GM04503 (cell line): ENCODE measurements around the gene MYO1B.

Experiments
- DNase-seq: peaks from one replicate; pipeline ENCODE4 v3.0.0-alpha.2; 2012; ENCODE audit warnings: low read depth

MYO1B gene

DNA sequence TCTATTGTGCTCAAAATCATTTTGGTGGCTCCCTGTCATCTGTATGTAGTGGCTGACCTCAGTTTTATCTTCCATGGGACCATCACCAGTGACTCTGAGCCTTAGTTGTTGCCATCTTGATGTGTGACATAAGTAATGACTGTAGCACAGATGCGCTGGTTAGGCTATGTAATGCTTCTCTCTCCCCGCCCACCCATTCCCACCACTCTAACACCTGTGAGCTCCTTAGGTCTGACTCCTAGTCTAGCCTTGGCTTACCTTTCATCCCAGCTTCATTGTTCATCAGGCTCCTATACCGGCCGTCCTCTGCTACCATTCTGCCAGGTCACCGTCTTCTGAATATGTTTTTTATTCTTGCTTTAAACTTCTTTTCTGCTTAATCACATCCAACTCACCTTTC lies 17.2 kb downstream of the MYO1B start:
- no peak for DNase-seq

DNA sequence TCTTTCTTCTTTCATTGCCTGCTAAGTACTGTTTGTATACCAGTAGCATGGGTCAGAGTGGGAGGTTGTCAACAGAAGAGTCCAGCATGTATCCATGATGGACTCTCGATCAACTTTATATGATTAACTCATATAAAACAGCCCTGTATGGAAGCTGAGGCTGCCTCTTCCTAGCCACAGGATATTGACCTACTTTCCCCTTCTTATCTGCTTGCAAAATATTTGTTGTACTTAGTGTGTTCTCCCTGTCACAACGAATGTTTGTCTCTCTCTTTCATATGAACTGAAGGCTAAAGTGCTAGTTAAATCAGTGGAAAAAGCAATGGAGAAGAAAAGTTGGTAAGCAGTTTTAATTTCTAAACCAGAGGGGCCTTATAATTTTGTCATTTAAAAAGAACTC lies 17.8 kb downstream of the MYO1B start:
- no peak for DNase-seq

DNA sequence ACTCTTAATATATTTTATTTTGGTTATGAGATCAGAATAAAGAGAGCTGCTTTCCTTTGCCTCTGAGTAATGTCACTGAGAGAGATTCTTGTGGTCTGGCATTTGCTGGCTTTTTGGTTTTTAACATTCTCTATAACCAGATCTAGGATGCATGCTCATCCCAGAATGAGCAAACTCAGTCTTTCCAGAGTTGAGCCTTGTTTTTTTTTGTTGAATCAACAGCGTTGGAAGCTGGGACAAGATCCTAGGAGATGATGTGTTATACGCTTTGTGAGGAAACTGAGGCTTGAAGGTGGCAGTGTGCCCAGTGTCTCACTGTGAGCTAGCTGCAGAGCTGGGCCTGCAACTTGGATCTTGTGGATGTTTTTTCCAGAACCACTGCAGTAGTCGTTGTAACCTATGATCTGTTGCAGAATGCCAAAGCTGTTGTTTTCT lies 19.5 kb downstream of the MYO1B start:
- peak; percentile 87 for DNase-seq

DNA sequence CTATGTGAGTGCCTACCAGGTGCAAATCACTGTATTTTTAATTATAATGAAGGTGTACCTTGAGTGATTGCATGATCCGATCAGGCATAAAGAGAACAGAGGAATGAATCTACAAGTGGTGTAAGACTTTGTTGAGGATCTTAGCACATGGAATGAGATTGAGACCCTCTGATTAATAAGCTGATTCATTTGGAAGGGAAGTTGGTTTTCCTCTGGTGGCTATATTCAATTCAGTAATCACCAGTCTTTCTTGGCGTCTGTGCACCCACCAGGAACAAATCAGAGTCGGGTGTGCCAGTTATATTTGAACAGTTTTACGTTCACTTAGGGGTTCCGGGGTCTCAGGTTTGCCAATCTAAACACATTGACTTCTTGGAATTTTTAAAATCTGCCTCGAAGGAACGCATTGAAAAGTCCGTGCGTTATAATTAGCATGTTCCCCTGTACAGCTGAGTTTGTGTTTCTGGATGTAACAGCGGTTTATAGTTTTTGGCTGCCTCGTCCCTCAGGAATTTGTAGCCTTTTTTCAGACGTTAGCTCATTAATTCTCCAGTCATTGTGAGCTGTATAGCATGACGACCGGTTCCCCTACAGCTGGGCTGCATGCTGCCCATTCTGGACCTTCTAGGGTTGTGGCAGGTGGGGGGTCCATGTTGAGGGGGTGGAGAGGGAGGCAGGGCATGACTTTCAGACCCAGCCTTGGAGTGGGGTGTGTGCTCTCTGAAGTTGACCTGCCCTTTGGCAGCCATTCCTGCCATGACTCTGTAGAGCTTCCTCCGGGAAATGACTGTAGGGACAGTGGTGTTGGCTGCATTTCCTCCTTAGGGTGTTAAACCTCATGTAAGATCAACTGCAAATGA lies 20.3 kb downstream of the MYO1B start:
- peak; percentile 62 for DNase-seq

DNA sequence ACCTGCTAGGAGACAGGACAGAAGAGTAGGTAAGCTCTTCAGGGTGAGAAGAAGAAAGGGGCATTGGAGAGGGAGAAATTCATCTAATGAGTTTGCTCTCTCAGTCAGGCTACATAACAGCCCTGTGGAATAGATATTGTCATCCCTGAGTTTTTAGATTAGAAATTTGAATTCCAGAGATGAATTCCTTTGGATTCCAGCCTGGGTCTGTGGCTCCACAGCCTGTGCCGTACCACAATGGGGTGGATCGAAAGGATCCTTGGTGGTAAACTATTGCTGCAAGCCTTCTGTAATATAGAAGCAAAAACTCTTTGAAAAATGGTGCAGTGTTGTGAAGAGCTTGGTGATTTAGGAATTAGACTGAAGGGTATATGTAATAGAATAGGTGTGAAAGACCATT lies 21.0 kb downstream of the MYO1B start:
- DNase-seq, result no peak

- no peak for DNase-seq
These were observed 23.4 kb downstream of the MYO1B start for GRCh38 chr2:191268596-191268995.

DNA sequence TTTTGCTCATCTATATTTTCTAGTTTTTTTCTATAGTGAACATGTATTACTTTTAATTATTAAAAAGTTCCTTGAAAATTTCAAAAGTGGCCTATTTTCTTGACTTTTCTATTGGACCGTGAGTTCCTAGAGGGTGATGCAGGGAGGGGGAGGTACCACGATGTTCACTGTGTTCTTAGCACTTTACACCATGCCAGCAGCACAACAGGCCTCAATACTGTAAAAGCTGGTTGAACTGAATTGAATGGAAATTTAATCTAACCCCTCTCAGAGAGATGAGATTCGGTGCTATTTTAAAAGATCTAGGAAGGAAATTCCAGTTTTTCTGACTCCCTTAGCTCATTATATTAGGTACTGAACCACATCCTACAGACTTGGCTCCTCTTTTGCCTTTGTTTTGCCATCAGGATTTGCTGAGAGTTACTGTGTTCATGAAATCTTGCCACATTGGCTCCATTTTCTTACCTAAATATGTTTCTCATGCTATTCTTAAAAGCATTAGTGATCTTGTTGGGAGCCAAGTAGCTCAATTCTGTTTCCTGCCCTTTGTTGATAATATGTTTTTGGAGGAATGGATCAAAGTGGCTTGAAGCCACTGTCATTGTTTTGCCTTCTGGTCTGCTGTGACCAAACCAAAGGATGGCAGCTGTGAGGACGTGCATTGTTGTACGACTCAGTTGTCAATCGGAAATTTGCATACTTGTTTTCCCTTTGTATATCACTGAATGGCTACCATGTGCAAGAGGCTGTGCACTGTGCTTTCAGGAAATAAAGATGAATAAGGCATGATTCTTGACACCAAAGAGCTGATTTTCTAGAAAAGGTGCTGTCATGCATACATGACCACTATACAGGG lies 25.3 kb downstream of the MYO1B start:
- no peak for DNase-seq

GRCh38 chr2:191272064-191272463 lies 26.9 kb downstream of the MYO1B start:
- no peak for DNase-seq

DNA sequence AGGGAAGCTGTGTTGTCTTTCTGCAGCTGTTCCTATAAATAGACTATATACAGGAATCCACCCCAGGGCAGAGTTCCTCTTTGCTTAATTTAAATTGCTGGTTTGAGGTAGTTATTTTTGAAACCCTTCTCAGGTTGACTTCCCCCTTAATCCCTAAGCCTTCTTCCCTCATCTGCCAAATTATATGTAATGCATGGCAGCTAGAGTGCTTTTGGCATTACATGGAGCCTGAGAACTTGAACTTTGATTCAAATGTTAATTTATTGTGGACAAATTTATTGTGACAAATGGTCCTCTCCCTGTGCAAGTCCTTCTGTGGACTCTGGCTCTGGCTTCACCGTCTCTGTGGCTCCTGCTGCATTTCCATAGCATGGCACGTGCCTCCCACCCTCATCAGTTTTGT lies 29.2 kb downstream of the MYO1B start:
- no peak for DNase-seq

DNA sequence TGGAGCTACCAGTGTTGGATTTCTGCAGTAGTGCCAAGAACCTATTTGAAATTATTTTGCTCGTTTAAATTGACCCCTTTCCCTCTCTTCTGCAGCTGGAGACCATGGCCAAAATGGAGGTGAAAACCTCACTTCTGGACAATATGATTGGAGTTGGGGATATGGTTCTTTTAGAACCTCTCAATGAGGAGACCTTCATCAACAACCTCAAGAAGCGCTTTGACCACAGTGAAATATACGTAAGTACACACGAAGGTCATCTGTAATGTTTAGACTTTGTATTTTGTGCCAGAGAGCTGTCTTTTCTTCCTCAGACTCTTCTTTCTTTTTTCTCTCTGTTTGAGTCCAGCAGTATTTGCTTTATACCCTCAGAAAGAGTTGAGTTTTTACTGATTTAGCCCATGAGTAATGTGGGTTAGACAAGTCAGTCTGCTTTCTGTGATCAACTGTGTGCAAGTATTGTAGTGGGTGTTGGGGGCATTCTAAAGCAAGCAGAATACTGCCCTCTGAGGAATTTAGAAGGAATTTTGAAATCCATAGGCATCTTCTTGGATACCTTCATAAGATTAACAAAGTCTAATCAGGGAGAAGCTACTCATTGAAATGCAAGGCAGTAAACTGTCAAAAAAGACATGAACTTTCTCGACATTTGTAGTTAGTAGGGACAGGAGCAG lies 31.7 kb downstream of the MYO1B start:
- no peak for DNase-seq

DNA sequence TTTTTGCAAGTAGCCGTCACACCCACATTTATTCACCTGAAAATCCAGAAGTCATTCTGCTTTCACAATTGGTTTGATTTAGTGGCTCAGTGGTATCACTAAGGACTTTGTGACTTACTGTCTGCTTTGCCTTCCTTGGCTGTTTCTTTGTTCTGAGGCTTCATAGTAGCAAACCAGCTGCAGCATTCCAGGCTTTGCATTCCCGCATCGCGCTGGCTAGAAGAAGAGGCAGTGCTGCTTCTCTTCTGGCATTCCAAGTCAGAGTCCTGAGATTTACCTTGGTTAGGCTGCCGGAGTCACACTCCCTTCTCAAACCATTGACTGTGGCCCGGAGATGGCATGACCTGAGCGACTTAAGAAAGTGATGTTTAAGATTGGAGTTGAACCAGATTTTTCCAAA lies 35.1 kb downstream of the MYO1B start:
- no peak for DNase-seq

DNA sequence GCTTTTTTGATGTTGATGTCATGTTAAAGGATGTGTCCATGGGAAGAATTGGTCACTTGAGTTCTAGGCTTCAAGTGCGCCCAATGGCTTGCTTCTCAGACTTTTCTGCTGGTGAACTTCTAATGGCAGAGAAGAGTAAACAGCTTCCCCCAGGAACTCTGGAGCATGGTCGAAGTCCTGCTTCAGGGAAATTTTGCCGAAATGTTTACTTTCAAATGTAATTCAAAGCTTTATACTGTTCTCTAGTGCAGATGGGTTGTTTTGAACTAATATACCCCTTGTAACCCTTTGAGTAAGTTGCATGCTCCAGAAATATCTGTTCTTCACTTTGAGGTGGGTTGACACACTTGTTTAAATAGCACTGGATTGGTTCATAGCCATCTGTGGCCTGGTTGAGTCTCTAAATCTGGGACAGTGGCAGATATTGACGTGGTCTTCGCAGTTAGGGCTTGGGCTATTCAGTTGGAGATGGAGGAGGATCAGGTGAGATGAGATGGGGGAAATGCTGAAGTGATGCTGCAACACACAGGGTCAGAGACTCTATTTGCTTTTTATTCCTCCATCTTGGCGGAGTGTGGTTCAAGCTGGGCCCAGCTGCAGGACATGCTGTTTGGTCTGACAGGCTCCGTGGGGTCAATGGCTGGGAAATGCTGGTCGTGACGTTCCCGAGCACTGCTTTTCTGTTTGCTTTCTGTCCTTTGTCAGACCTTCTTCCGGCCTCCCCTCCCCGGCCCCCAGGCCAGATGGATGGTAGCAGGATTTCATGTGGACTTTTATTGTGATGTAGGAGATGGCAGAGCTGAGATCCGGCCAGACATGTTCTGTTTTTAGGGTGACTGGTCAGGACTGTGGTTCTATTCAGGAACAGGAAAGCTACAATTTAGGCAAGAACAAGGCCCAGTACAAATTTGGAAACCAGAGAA lies 35.9 kb downstream of the MYO1B start:
- DNase-seq, result no peak

DNA sequence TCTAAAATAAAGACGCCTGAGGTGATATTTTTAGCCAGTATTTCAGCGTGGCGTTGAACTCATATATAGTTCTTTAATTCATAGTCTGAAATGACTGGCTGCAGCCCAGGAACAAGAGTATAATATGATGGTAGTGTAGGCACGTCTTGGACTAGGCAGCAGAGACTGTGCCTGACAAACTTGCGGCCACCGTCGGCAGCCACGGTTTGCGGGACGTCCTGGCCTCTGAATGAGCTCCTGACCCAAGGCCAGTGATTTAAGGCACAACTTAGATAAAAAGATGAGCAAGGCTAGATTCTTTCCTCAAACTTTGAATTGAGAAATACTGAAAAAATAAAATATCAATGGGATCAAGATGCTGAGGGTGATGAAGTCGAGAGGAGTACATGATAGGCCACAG lies 40.0 kb downstream of the MYO1B start:
- DNase-seq, result no peak

DNA sequence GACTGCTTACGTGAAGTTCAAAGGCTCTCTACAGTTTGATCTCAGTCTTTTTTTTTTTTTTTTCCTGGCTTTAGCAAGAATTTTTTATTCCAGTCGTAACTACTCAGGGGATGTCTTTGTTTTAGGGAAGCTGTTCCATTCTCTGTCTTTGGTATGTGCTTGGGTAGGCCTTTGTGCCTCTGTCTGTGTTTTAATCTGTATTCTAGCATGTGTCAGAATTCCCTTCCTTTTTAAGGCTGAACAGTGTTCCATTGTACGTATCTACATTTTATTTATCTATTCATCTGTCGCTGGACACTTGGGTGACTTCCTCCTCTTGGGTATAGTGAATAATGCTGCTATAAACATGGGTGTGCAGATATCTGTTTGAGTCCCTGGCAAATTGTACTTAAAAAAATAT lies 42.6 kb downstream of the MYO1B start:
- no peak for DNase-seq

- no peak for DNase-seq
These were observed 43.8 kb downstream of the MYO1B start for GRCh38 chr2:191289049-191289448.

GRCh38 chr2:191291471-191291870 lies 46.3 kb downstream of the MYO1B start:
- DNase-seq, result no peak

DNA sequence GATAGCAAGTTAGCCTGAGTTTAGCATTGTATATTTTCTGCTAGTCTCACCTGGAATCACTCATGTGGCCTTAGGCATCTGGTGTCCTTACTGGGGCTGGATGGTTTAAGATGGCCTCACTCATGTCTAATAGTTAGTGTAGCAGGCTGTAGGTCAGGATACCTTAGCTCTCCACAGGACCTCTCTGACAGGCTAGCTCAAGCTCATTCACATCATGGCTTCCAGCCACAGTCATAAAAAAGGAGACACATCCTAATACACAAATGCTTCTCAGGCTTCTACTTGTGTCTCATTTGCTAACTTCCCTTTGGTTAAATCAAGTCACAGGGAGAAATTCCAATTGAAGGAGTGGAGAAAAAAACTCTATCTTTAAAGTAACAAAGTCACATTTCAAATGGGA lies 47.7 kb downstream of the MYO1B start:
- DNase-seq, result no peak

GRCh38 chr2:191295088-191295487 lies 49.9 kb downstream of the MYO1B start:
- no peak for DNase-seq

DNA sequence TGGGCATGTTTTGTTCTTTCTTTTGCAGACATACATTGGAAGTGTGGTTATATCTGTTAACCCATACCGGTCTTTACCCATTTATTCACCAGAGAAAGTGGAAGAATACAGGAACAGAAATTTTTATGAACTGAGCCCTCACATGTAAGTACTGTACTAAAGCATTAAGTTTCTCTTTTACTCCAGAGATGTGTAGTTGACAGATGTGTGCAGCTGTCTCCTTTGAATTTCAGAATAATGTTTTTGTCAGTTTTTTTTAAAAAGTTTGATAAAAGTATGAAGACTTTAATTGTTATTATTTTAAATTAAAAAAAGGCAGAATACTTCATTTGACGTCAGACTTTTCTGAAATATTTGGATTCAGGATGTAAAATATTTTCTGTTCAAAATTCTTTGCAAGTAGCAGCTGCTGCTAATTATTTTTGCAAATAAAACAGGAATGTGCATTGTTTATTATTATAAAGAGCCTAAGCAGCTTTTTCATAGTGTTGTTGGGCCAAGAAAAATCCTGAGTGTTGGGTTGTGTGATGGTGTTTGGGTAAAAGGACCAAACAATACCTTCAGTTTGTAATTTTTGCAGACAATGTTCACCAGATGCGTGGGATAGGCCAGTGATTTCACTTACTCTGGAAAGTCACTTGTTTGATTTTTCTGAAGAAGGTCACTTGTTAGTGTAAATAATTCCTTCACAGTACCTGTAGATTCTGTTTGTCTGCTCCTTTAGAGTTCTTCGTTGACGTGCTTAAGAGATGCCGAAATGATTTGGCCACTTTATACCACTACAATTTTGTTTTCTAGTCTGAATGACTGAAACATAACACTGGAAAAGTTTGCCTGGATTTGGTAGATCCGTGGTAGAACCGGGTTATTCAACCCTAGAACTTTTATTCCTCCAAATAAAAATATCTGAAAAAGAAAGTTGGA lies 51.1 kb downstream of the MYO1B start:
- peak; percentile 73 for DNase-seq

DNA sequence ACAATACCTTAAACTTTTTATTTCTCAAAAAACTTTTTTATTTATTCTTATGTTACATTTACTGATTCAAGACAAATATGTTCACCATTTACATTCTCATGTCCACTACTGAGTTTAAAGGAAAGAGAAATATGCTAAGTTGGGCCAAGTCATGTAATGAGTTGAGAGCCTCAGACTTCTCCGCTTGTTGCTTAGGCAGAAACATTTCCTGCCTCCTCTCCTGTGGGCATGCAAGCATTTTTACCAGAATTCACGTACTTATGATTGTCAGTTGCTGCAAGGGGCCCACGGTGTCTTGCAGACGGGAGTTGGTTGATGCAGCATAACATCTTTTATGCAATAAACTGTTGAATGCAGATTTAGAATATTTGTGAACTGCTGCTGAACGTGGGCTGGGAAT lies 51.8 kb downstream of the MYO1B start:
- DNase-seq, result no peak
